Small intestine (tissue), 7 donors: ENCODE data around the gene BTN3A1. TPM values are rescaled to one million over a fixed set of nuclear protein-coding genes. Genes with fewer than 3 reads are reported as not detected.

ENCODE experiments used
- DNase-seq, 2 donors: peaks; one replicate each; pipeline versions ENCODE4 v3.0.0 to v3.0.0-alpha.2; 2013
- FAIRE-seq: peaks from 2 replicates; lab custom pipeline; 2012; peaks lifted over from hg19 to GRCh38; lab: Jason Lieb, UNC
- H3K27ac ChIP-seq, 3 donors: one replicate each; pipeline ENCODE4 v1.5.1; 2013; ENCODE audit warnings: low read length in 2 of 3, mild to moderate bottlenecking in 2 of 3, control low read depth in 1 of 3, inconsistent platforms in 1 of 3, low read depth in 1 of 3, moderate library complexity in 1 of 3
- H3K27me3 ChIP-seq, 3 donors: one replicate each; pipeline ENCODE4 v1.6.1; 2013; ENCODE audit warnings: low read length in 3 of 3, inconsistent platforms in 1 of 3; ENCODE audit not compliant: control insufficient read depth in 3 of 3, insufficient read depth in 3 of 3
- H3K36me3 ChIP-seq, 3 donors: one replicate each; pipeline ENCODE4 v1.6.1; 2013; ENCODE audit warnings: low read length in 3 of 3, inconsistent platforms in 1 of 3, low read depth in 1 of 3, mild to moderate bottlenecking in 1 of 3, moderate library complexity in 1 of 3; ENCODE audit not compliant: control insufficient read depth in 3 of 3, insufficient read depth in 2 of 3
- H3K4me1 ChIP-seq, 3 donors: one replicate each; pipeline ENCODE4 v1.6.1; 2013; ENCODE audit warnings: low read length in 2 of 3, inconsistent platforms in 1 of 3, low read depth in 1 of 3, mild to moderate bottlenecking in 1 of 3, moderate library complexity in 1 of 3; ENCODE audit not compliant: control insufficient read depth in 3 of 3, insufficient read depth in 2 of 3
- H3K4me3 ChIP-seq, 3 donors: one replicate each; pipeline ENCODE4 v1.5.1; 2013; ENCODE audit warnings: low read length in 3 of 3, control low read depth in 1 of 3, inconsistent platforms in 1 of 3, low read depth in 1 of 3, mild to moderate bottlenecking in 1 of 3, moderate library complexity in 1 of 3
- H3K9me3 ChIP-seq, 2 donors: one replicate each; pipeline ENCODE4 v1.6.1; 2013; ENCODE audit warnings: low read depth in 1 of 2, low read length in 1 of 2; ENCODE audit not compliant: control insufficient read depth in 2 of 2, insufficient read depth in 1 of 2
- WGBS, 3 donors: extraction: QIAGEN DNeasy Blood & Tissue Kit; methylation state at CpG; one replicate each; pipeline ENCODE4 v1.1.7; 2013; 5-methylcytosine and 5-hydroxymethylcytosine counted together
- polyA plus RNA-seq, 4 donors: library from polyadenylated mRNA; stranded (reverse) in 3 of 4; unstranded in 1 of 4; fragments of 200-250 nt in 3 of 4; fragments of 120-200 nt in 1 of 4; gene quantifications; one replicate each; pipeline versions ENCODE4 v1.2.1 to v1.2.3, GENCODE V29; 2013
- donor health status: healthy with polysubstance abuse.
- donor health status: control.
- donor health status: control.
- donor health status: Bipolar disorder and iron deficiency.
- donor health status: healthy.

The BTN3A1 gene
- polyA plus RNA-seq, 4 donors: 9.2 to 44.5 (median 15.6) TPM

DNA sequence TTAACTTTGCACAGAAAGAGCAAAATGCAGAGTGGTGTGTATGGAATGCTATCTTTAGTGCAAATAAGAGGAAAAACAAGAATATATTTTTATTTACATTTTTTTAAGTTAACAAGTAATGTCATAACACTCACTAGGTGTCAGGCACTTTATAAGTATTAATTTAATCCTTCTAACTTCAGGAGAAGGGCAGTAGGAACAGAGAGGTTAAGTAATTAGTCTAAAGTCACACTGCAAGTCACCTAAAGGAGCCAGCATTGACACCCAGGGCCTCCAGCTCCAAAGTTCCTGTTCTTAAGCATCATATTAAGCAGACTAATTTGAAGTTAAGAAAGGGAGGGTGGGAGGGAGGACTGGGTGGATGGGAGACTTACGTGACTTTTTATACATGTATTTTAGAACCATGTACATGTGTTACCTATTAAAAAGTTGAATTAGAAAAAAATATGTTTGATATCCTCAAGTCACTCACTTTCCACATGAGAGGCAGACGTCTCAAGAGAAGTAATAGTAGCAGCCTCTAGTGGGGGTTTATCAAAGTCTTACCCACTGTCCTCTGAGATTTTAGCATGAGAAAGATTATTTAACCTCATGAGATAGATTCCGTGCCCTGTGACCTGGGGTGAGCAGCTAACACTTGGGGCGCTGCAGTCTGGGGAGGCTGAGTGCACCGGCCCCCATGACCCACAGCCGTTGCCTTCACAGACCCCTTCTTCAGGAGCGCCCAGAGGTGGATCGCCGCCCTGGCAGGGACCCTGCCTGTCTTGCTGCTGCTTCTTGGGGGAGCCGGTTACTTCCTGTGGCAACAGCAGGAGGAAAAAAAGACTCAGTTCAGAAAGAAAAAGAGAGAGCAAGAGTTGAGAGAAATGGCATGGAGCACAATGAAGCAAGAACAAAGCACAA is 7.0 kb downstream of the BTN3A1 start:
- Histone ChIP-seq H3K4me3 (no peak overlapping the region), H3K27me3 (no peaks in the 10 kb centered on the region), H3K36me3 (peaks cover 7 to 46% (median 27%) of the 10 kb centered on the region in 3 donors), H3K27ac (no peak overlapping the region), H3K4me1 (peaks cover 0 to 3% (median 0%) of the 10 kb centered on the region in 3 donors), H3K9me3 (no peaks in the 10 kb centered on the region)
- 92 to 96% (median 96%) methylated on average over 10 of the region's 10 CpGs for WGBS, 3 donors
- DNase-seq: no peak
- no peak for FAIRE-seq

DNA sequence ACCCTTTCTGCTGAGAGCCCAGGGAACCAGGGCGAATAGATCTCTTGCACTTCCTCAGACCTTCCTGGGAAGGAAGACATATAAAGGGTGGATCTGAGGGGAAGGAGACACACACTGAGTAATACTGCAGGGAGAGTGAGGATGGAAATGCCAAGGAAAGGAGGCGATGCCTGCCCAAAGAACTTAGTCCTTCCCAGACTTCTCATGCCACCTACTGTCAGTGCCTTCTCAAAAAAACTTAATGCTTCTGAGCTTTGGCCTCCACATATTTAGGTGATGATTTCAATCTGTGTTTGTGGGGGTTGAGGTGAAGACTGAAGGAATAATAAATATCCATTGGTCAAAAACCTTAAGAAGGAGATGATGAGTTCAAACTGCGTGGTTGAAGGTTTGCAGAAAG is 9.7 kb downstream of the BTN3A1 start:
- no peak for DNase-seq
- Histone ChIP-seq H3K4me1 (no peaks in the 10 kb centered on the region), H3K36me3 (peaks cover 7 to 39% (median 24%) of the 10 kb centered on the region in 3 donors), H3K27ac (no peak overlapping the region), H3K9me3 (peaks cover 0 to 11% of the 10 kb centered on the region in 2 donors), H3K27me3 (no peaks in the 10 kb centered on the region), H3K4me3 (no peak overlapping the region)
- FAIRE-seq: no peak
- WGBS, 3 donors: 95 to 100% (median 96%) methylated on average over 3 of the region's 3 CpGs

DNA sequence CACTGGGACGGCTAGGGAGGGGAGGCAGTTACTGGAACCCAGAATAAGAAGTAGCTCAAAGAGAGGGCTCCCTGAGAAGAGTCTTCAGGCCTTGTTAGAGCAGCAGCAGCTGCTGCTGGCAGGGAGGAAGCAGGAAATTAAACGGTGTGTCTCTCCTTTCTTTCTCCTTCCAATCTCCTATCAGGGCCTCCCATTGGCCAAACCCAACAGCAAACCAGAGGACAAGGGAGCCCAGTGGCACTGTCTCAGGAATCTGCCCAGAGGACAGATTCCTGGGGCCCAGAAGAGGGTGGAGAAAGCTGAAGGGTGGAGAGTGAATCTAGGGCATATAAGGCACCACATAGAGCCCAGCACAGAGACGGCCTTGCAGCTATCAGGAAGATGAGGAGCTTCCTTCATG is 10.2 kb downstream of the BTN3A1 start:
- peaks cover 0 to 14% of the 10 kb centered on the region in 2 donors for H3K9me3 ChIP-seq
- no peaks in the 10 kb centered on the region for H3K4me1 ChIP-seq
- no peaks in the 10 kb centered on the region for H3K27me3 ChIP-seq
- 62 to 66% (median 63%) methylated on average over 3 of the region's 3 CpGs for WGBS, 3 donors
- no peak overlapping the region for H3K27ac ChIP-seq
- no peak for DNase-seq
- FAIRE-seq: no peak
- H3K36me3 ChIP-seq: peaks cover 7 to 37% (median 24%) of the 10 kb centered on the region in 3 donors
- no peak overlapping the region for H3K4me3 ChIP-seq

DNA sequence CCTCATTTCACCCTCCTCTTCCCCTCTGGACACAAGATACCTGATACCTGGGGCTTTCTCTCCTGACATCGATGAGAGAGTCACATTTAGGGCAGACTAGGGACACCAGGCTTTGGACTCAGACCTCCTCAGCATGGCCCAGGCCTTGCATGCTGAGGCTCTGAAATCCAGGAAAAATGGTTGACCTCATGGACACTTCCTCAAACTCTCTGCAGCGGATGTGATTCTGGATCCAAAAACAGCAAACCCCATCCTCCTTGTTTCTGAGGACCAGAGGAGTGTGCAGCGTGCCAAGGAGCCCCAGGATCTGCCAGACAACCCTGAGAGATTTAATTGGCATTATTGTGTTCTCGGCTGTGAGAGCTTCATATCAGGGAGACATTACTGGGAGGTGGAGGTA is 10.9 kb downstream of the BTN3A1 start:
- peaks cover 7 to 31% (median 17%) of the 10 kb centered on the region in 3 donors for H3K36me3 ChIP-seq
- DNase-seq (no peak), FAIRE-seq (no peak)
- H3K9me3 ChIP-seq: peaks cover 0 to 21% of the 10 kb centered on the region in 2 donors
- 90 to 98% (median 97%) methylated on average over 4 of the region's 4 CpGs for WGBS, 3 donors
- H3K4me1 ChIP-seq: no peaks in the 10 kb centered on the region
- no peak overlapping the region for H3K4me3 ChIP-seq
- no peaks in the 10 kb centered on the region for H3K27me3 ChIP-seq
- H3K27ac ChIP-seq: no peak overlapping the region

DNA sequence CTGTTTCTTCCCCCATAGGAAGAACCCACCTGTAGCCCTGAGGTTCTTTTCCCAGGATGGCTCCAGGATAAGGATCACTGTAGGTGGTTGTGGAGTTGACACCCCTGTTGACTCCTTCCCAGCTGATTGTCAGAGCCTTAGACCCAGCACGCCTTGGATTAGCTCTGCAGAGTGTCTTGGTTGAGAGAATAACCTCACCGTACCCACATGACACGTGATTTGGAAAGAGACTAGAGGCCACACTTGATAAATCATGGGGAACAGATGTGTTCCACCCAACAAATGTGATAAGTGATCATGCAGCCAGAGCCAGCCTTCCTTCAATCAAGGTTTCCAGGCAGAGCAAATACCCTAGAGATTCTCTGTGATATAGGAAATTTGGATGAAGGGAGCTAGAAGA is 12.2 kb downstream of the BTN3A1 start:
- DNase-seq (no peak), FAIRE-seq (no peak)
- Histone ChIP-seq H3K4me1 (no peaks in the 10 kb centered on the region), H3K27ac (no peak overlapping the region), H3K4me3 (no peak overlapping the region), H3K9me3 (peaks cover 0 to 27% of the 10 kb centered on the region in 2 donors), H3K36me3 (peaks cover 5 to 30% (median 17%) of the 10 kb centered on the region in 3 donors), H3K27me3 (no peaks in the 10 kb centered on the region)
- 82 to 88% (median 88%) methylated on average over 3 of the region's 3 CpGs for WGBS, 3 donors

DNA sequence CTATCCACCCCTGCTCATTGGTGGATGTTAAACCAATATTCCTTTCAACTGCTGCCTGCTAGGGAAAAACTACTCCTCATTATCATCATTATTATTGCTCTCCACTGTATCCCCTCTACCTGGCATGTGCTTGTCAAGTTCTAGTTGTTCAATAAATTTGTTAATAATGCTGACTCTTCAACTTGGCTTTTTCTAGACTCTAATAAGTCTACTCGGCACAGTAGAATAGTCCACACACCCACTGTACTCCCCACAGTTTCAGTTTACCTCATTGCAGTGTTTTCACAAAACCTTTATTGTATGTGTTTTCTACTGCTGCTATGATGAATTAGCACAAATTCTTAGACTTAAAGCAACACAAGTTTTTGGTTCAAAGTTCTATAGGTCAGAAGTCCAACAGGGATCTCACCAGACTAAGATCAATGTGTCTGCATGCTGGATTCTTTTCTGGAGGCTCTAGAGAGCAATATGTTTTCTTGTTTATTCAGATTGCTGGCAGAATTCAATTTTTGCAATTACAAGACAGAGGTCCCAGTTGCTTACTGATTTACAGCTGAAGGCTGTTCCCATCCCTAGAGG is 13.1 kb downstream of the BTN3A1 start:
- DNase-seq (peak; percentile 52 to 64), FAIRE-seq (no peak)
- Histone ChIP-seq H3K36me3 (peaks cover 2 to 24% (median 13%) of the 10 kb centered on the region in 3 donors), H3K27me3 (no peaks in the 10 kb centered on the region), H3K4me1 (no peaks in the 10 kb centered on the region), H3K9me3 (peaks cover 0 to 27% of the 10 kb centered on the region in 2 donors), H3K27ac (peak overlapping the region in 1 of 3 donors; percentile 17), H3K4me3 (no peak overlapping the region)
- 76 to 96% (median 77%) methylated on average over 1 of the region's 1 CpG for WGBS, 3 donors

DNA sequence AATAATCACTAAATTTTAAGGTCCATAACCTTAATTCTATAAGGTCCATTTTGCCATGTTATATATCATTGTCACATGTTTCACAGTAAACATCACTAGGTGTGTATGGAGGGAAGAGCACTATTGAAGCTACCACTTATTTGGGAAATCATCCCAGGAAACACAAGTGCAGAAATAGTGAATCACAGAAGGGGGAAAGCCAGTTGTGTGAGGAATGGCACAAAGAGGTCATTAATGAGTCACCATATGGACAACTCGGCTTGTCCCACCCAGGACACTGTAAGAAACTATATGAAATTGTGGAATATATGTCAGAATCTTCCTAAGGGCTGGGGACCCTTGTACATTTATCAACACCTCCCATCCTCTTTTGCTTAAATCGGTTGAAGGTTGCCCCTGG is 13.7 kb downstream of the BTN3A1 start:
- Histone ChIP-seq H3K27ac (no peak overlapping the region), H3K9me3 (peaks cover 0 to 27% of the 10 kb centered on the region in 2 donors), H3K4me3 (no peak overlapping the region), H3K27me3 (no peaks in the 10 kb centered on the region), H3K4me1 (peaks cover 0 to 2% (median 0%) of the 10 kb centered on the region in 3 donors), H3K36me3 (peaks cover 2 to 24% (median 12%) of the 10 kb centered on the region in 3 donors)
- no peak for FAIRE-seq
- no peak for DNase-seq
- 75 to 94% (median 90%) methylated on average over 2 of the region's 2 CpGs for WGBS, 3 donors

DNA sequence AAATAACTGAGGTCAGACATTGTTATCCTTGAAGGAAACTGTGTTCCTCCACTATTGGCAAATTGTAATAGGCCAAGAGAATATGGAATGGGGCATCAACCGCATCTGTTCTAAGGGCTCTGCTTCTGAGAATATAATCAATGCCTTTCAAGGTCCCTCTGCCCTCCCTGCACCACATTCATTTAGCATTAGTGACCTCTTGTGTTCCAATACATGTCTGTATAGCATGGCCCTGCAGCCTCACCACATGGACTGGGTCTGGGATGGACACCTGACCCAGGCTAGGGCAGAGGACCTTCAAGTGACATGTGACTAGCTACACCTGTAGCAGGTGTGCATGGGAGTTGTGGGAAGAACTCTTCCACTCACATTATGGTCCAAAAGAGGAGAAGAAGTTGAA is 14.2 kb downstream of the BTN3A1 start:
- Histone ChIP-seq H3K27me3 (no peaks in the 10 kb centered on the region), H3K27ac (no peak overlapping the region), H3K4me3 (no peak overlapping the region), H3K4me1 (peaks cover 0 to 5% (median 0%) of the 10 kb centered on the region in 3 donors), H3K9me3 (peaks cover 0 to 27% of the 10 kb centered on the region in 2 donors), H3K36me3 (peaks cover 2 to 21% (median 9%) of the 10 kb centered on the region in 3 donors)
- WGBS, 3 donors: 75 to 96% (median 95%) methylated on average over 1 of the region's 1 CpG
- FAIRE-seq: no peak
- no peak for DNase-seq
